OCI-M2 (cell line): ENCODE measurements around the gene SELENOV.

ENCODE experiments used
- DNase-seq: peaks from one replicate; lab custom pipeline; 2025; ENCODE audit not compliant: unreplicated experiment; lab: John Stamatoyannopoulos, UW

The SELENOV gene

GRCh38 chr19:39557811-39558623 lies 43.1 kb downstream of the SELENOV start:
- no peak for DNase-seq

- DNase-seq = no peak
These were observed 43.7 kb downstream of the SELENOV start for GRCh38 chr19:39558624-39559117.

GRCh38 chr19:39563408-39563807 lies 48.5 kb downstream of the SELENOV start:
- DNase-seq = no peak

- no peak for DNase-seq
These were observed 51.1 kb downstream of the SELENOV start for GRCh38 chr19:39566064-39566463.

- no peak for DNase-seq
These were observed 53.7 kb downstream of the SELENOV start for GRCh38 chr19:39568604-39569003.
